ENCODE results near the gene TMEM54.

The TMEM54 gene

DNA sequence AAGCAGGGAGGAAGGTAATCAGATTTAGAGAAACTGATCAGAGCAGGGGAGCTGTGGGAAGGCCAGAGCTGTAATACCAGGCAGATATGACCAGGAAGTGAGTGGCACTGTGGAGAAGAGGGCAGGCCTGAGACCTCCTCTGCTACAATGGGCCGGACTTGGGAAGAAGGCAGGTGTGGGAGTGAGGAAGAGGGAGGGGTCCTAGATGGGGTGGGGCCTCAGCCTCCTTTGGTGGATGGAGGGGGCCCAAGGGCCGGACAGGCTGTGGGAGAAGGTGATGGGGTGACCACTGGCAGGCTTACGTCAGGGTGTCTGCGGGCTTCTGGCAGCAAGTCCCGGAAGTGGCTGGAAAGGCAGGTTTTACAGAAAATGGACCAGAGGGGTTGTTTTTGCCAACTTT is 19.9 kb downstream of the TMEM54 start:
- in situ Hi-C loops (cut with HindIII; ENCODE audit: low pct_unique_long_range_greater_than_20kb, low sequenced_read_pairs): no loop called here
- no peak for TF ChIP-seq JUND (IDR thresholded peaks at IDR 0.05; ENCODE audit: low read depth)
- no peak for DNase-seq (ENCODE audit: low read depth in 1 of 2, low spot score in 1 of 2)

DNA sequence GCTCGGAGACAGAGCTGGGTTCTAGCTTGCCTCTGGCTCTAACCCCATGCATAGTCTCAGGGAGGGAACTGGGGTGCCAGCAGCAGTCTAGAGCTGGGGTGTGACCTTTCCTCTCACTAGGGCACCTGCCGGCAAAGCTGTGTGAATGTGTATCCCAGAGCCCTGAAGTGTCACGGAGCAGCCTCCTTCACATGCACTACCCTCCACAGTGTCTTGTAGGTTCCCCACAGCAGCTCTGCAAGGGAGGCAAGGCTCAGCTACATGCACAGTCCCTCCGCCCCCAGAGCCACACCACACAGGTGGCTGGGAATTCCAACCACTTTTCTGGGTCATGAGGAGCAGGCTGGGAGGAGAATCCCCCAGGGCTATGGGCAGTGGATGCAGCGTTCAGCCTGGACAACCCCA is 22.6 kb downstream of the TMEM54 start:
- DNase-seq (ENCODE audit: low read depth in 1 of 2, low spot score in 1 of 2): no peak
- no peak for TF ChIP-seq JUND (IDR thresholded peaks at IDR 0.05; ENCODE audit: low read depth)
- in situ Hi-C loops (cut with HindIII; ENCODE audit: low pct_unique_long_range_greater_than_20kb, low sequenced_read_pairs): no loop called here

DNA sequence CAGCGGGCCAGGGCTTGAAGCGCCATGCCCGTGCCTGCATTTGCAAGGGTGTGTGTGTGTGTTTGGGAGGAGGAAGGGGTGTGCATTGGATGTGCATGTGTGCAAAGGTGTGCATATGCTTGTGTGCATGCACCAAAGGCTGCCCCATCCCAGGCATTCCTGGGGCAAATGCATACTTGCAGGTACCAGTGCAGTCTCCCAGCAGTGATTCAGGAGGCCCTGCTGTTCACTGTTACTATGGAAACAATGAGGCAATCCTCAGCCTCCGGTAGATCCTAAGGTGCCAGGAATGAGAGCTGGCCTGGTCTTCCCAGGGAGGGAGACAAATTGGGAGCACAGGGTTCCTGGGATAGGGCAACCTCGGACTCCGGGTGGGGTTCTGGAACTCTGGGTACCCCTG is 23.0 kb downstream of the TMEM54 start:
- DNase-seq (ENCODE audit: low read depth in 1 of 2, low spot score in 1 of 2): peak; percentile 24 to 65
- TF ChIP-seq JUND (IDR thresholded peaks at IDR 0.05; ENCODE audit: low read depth): no peak
- in situ Hi-C loops (cut with HindIII; ENCODE audit: low pct_unique_long_range_greater_than_20kb, low sequenced_read_pairs): no loop called here

DNA sequence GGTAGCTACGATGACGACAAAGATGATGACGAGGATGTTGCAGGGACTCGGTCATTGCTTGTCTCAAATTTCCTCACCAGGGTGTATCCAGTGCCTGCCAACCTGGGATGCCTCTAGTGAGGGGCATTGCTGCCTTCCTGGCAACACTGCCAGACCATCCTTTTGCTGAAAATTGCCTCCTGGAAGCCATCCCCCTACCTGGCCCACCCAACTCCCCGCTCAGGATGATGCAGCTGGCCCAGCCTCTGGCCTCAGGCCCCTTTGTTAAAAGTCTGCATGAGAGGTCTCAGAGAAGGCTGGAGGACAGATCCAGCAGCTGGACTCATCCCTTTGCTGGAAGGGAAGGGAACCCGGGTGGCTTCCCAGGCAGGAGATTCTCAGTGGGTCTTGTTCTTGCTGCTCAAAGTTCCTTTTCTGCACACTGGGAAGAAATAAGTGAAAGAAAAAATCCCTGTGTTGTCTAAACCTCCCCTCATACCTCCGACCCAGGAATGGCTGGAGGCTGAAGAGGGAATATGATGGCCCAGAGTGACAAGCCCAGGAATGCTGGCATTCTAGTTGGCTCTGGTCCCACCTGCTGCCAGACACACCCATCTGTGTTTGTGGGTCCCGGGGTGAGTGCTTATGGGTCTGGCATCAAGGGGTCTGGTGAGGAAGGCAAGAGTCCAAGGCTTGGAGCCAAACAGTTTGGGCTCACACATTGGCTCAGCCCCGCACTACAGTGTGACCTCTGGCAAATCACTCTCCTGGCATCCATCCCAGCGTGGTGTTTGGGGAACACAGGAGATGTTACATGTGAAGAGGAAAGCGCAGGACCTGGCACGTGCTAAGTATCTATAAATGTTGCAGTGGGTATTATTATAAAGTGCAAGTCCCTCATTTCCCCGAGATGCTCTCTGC is 23.7 kb downstream of the TMEM54 start:
- no peak for TF ChIP-seq JUND (IDR thresholded peaks at IDR 0.05; ENCODE audit: low read depth)
- no peak for DNase-seq (ENCODE audit: low read depth in 1 of 2, low spot score in 1 of 2)
- in situ Hi-C loops (cut with HindIII; ENCODE audit: low pct_unique_long_range_greater_than_20kb, low sequenced_read_pairs): no loop called here

DNA sequence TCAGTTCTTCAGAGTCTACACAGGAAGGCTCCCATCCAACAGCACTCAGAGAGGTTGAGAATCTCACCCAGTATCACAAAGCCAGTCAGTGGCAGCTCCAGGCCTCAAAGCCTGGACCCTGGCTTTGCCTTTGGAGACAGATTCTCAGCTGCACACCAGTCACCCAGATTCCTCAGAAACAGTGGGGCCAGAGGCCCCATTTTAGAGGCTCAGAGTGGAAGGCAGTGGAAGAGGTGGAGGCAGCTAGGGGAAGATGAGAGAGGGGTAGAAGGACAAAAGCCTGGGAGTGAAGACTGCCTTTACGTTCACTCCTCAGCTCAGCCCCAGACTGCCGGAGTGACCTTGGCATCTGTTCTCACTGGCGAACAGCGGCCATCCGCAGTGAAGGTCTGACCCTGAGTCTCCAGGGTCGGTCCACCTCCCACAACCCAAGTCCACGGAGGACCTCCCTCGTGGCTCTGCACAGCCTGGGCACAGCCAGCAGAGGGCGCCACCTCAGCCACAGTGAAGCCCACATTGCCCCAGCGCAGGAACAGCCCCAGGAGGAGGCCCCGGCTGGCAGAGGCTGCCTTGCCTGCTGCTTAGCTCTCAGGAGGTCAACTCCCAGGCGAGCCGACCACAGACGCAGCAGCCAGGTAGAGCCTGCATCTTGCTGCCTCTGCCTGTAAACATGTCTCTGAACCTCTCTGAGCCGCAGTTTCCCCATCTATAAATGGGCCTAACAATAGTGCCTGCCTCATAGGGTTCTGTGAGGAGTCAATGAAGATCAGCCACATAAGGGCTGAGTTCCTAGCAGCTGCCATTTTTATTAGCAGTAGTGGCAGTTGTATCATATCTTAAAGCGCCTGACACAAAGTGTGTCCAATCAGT is 24.6 kb downstream of the TMEM54 start:
- in situ Hi-C loops (cut with HindIII; ENCODE audit: low pct_unique_long_range_greater_than_20kb, low sequenced_read_pairs): no loop called here
- TF ChIP-seq JUND (IDR thresholded peaks at IDR 0.05; ENCODE audit: low read depth): no peak
- DNase-seq (ENCODE audit: low read depth in 1 of 2, low spot score in 1 of 2): peak; percentile 55 to 65

DNA sequence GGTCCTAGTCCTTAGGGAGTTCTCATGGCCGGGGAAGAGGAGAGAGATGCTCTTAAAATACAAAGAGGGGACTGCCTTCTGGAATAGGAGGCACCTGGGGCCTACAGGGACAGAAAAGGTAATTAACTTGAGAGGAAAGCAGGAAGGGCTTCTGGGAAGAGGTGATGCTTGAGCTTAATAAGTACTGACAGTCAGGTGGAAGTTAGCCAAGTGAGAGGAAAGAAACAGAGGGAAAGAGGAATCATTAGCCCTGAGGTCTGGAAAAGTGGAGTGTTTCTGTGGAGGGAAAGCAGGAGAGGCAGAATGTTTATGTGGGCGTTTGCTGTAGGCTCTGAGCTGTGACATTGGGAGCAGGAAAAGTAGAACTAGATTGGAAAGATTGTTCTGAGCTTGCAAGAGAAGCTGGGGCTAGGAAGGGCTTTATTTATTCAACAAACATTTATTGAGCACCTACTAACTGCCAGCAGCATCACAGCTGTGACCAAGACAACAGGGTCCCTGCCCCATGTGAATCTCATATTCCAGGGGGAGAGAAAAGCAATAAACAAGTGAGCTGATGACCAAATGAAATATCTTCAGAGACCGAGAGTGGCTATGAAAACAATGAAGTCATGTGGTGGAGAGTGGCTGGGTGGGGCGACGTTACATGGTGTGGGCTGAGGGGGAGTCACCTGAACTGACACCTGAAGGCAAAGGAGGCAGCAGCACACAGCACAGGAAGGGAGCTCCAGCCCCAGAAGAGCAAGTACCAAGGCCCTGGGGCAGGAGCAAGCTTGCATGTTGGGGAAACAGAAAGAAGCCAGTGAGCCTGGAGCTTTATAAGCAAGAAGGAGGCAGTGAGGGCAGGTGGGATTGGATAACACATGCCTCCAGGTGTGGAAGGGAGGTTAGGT is 26.1 kb downstream of the TMEM54 start:
- no peak for TF ChIP-seq JUND (IDR thresholded peaks at IDR 0.05; ENCODE audit: low read depth)
- no peak for DNase-seq (ENCODE audit: low read depth in 1 of 2, low spot score in 1 of 2)
- in situ Hi-C loops (cut with HindIII; ENCODE audit: low pct_unique_long_range_greater_than_20kb, low sequenced_read_pairs): no loop called here

DNA sequence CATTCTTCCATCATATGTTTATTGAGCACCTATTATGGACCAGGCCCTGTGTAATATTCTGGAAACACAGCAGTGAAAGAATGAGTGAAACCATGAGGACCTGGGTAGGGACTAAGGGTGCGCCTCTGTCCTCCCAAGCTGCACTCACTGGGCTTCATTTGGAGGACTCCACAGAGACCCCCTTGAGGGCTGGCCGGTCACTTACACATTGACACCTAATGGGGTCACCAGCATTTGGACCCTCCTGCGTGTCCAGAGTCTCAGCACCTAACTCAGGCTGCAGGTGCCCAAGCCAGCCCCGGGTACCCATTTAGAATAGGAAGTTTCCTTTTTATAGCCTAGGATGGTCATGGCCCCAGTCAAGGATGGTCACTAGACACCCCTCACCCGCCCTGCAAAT is 27.7 kb downstream of the TMEM54 start:
- DNase-seq (ENCODE audit: low read depth in 1 of 2, low spot score in 1 of 2): no peak
- no peak for TF ChIP-seq JUND (IDR thresholded peaks at IDR 0.05; ENCODE audit: low read depth)
- in situ Hi-C loops (cut with HindIII; ENCODE audit: low pct_unique_long_range_greater_than_20kb, low sequenced_read_pairs): no loop called here

DNA sequence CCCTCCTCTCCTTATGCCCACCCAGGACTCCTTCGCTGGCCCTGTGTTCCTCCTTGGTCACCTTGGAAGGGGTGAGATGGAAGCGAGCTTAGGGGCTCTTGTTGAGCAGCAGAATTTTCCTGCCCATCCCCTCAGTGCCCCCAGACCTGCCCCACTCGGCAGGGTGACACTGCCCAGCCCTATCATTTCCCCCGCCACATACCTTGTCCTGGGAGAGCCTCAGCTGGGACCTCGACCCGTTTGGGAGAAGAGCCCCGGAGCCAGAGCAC is 29.1 kb downstream of the TMEM54 start:
- in situ Hi-C loops (cut with HindIII; ENCODE audit: low pct_unique_long_range_greater_than_20kb, low sequenced_read_pairs): no loop called here
- TF ChIP-seq JUND (IDR thresholded peaks at IDR 0.05; ENCODE audit: low read depth): no peak
- DNase-seq (ENCODE audit: low read depth in 1 of 2, low spot score in 1 of 2): no peak

DNA sequence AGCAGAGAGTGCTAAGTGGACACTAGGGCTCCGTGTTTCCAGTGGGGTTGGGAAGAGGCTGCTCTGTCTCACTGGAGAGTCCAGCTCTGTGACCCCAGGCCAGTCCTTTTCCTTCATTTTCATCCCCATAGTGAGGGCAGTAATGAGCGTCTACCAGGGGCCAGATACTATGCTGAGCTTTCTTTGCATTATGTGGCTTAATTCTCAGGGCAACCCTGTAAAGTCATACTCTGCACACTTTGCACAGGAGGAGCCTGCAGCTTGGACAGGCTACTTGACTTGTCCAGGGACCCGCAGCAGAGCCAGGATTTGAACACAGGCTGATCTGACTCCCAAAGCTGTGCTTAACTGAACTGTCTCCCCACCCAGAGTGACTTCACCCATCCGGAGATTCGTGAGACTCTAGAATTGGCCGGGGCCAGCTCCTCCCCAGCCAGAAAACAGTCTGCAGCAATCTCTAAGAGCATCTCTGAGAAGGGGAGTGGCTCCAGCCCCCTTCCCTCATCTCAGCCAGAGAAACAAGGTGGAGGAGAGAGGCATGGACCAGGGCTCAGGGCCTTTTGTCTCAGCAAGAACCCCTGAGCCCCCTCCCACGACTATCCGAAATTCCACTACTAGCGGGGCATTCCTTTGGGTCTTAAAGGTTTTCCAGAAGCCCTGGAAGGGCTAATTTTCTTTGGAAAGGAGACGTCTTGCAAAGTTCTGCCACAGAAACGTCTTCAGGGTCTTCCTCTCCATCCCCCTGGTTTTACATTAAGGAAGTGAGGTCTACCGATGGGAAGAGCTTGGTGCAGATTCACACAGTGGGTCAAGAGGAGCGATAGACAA is 29.6 kb downstream of the TMEM54 start:
- in situ Hi-C loops (cut with HindIII; ENCODE audit: low pct_unique_long_range_greater_than_20kb, low sequenced_read_pairs): no loop called here
- no peak for DNase-seq (ENCODE audit: low read depth in 1 of 2, low spot score in 1 of 2)
- TF ChIP-seq JUND (IDR thresholded peaks at IDR 0.05; ENCODE audit: low read depth): no peak

DNA sequence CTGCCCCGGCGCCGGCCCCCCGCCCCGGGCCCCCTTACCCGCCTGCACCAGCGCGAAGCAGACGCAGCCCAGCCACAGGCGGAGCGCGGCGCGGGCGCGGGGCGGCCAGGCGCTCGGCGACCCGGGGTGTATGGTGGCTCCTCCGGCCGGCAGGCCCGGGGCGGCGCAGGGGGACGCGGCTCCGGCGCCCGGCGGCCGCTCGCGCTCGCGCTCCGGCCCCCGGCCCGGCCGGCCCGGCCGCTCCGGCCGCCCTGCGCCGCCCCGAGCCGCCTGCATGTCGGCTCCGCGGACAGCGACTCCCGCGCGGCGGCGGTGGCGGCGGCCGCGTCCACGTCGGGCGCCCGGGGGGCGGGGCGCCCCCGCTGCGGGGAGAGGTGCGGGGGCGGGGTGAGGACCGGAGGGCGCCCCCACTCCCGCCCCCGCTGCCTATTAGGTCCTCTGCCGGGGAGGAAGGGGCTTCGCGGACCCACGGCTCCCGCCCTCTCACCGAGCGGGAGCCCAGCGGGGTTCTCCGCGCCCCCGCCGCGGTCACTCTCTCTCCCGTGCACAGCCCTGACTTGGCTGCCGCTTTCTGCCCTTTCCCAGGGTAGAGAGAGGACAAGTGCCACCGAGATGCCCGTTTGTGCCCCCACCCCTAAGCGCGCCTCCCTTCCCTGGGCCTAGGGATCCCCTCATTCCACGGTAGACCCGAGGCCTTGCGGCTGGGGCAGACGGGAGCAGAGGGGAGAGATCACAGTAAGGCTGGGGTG is 30.4 kb downstream of the TMEM54 start, which contains the start of gene FNDC5:
TSS of gene FNDC5 (minus strand) at position 298 of the 749 bp plus-strand sequence.
- in situ Hi-C loops (cut with HindIII; ENCODE audit: low pct_unique_long_range_greater_than_20kb, low sequenced_read_pairs): no loop called here
- TF ChIP-seq JUND (IDR thresholded peaks at IDR 0.05; ENCODE audit: low read depth): no peak
- no peak for DNase-seq (ENCODE audit: low read depth in 1 of 2, low spot score in 1 of 2)

Data from T47D (cell line).